GM06990 (cell line): Measurements from ENCODE around the gene DZIP3.

Experiments
- DNase-seq: peaks from one replicate; pipeline ENCODE4 v3.0.0-alpha.2; 2011; ENCODE audit not compliant: insufficient read length; ENCODE audit errors: extremely low read depth
- H3K27me3 ChIP-seq: replicated peaks from 2 replicates; pipeline ENCODE4 v1.6.0; 2011; ENCODE audit warnings: low read length; ENCODE audit not compliant: control insufficient read depth, insufficient read depth
- H3K36me3 ChIP-seq: 2 replicates; pipeline ENCODE4 v1.5.1; 2011; ENCODE audit warnings: low read length; ENCODE audit not compliant: control insufficient read depth, insufficient read depth
- H3K4me3 ChIP-seq: replicated peaks from 2 replicates; pipeline ENCODE4 v1.5.1; 2011; ENCODE audit warnings: low read depth, mild to moderate bottlenecking, control low read depth, low read length
- CTCF ChIP-seq: IDR thresholded peaks from 2 replicates; pipeline ENCODE4 v1.5.1; 2011; ENCODE audit warnings: low read length, control low read depth, mild to moderate bottlenecking, inconsistent platforms; ENCODE audit not compliant: insufficient read depth, poor library complexity, severe bottlenecking

Gene DZIP3

GRCh38 chr3:108705045-108705444, 115.5 kb downstream of the DZIP3 start:
- H3K4me3 ChIP-seq, result no peak overlapping the region
- no peaks in the 10 kb centered on the region for H3K27me3 ChIP-seq
- no peaks in the 10 kb centered on the region for H3K36me3 ChIP-seq
- TF ChIP-seq CTCF, result no peak
- no peak for DNase-seq

- no peak for DNase-seq
- TF ChIP-seq CTCF, result no peak
- no peak overlapping the region for H3K4me3 ChIP-seq
- no peaks in the 10 kb centered on the region; the same call in 1 of the 2 replicates for H3K27me3 ChIP-seq
- no peaks in the 10 kb centered on the region for H3K36me3 ChIP-seq
Measured at GRCh38 chr3:108713009-108713516, 123.5 kb downstream of the DZIP3 start.

- no peak overlapping the region for H3K4me3 ChIP-seq
- H3K27me3 ChIP-seq, result no peaks in the 10 kb centered on the region; the same call in 1 of the 2 replicates
- no peak for TF ChIP-seq CTCF
- no peaks in the 10 kb centered on the region for H3K36me3 ChIP-seq
- DNase-seq, result no peak
Measured at GRCh38 chr3:108713816-108714215, 124.3 kb downstream of the DZIP3 start.

- no peak for TF ChIP-seq CTCF
- no peak for DNase-seq
- Histone ChIP-seq H3K27me3 (no peaks in the 10 kb centered on the region; the same call in 1 of the 2 replicates), H3K4me3 (no peak overlapping the region), H3K36me3 (no peaks in the 10 kb centered on the region)
Measured at GRCh38 chr3:108718454-108718853, 128.9 kb downstream of the DZIP3 start.

- H3K4me3 ChIP-seq, result no peak overlapping the region
- no peak for DNase-seq
- TF ChIP-seq CTCF, result no peak
- H3K36me3 ChIP-seq, result no peaks in the 10 kb centered on the region
- H3K27me3 ChIP-seq, result no peaks in the 10 kb centered on the region
Measured at GRCh38 chr3:108719178-108719806, 129.8 kb downstream of the DZIP3 start.
